Stimulated activated naive B cell treated with anti-CD40 and anti-IgM and Interleukin-4, amounts not matched to agents 10 μg/mL and 1 μg/mL and 100 μg/mL, for 72 hours (primary cell): ENCODE results near the gene COX7B2.

Source experiments
- ATAC-seq, 2 donors: fragments of 150-1000 bp; cut with Tn5 transposase; replicated peaks; 2 replicates each; pipeline ENCODE4 v1.10.0; 2021; ENCODE audit warnings: moderate library complexity in 1 of 2
- DNase-seq: peaks from one replicate; pipeline ENCODE4 v3.0.0; 2021
- H3K27ac Mint-ChIP-seq: one replicate; pipeline ENCODE4 v1.8.0; 2022; ENCODE audit warnings: mild to moderate bottlenecking, mixed read lengths
- H3K27me3 Mint-ChIP-seq, 2 donors: one replicate each; pipeline ENCODE4 v1.8.0; 2022; ENCODE audit warnings: mixed read lengths in 2 of 2
- H3K36me3 Mint-ChIP-seq, 2 donors: one replicate each; pipeline ENCODE4 v1.8.0; 2022; ENCODE audit warnings: mixed read lengths in 2 of 2, mild to moderate bottlenecking in 1 of 2
- H3K4me1 Mint-ChIP-seq, 2 donors: one replicate each; pipeline ENCODE4 v1.8.0; 2022; ENCODE audit warnings: mixed read lengths in 2 of 2, mild to moderate bottlenecking in 1 of 2
- H3K4me3 Mint-ChIP-seq, 2 donors: one replicate each; pipeline ENCODE4 v1.8.0; 2022; ENCODE audit warnings: mild to moderate bottlenecking in 2 of 2, mixed read lengths in 2 of 2, moderate library complexity in 1 of 2
- H3K9me3 Mint-ChIP-seq, 2 donors: one replicate each; pipeline ENCODE4 v1.8.0; 2022; ENCODE audit warnings: mixed read lengths in 2 of 2, mild to moderate bottlenecking in 1 of 2

COX7B2 gene

GRCh38 chr4:46844325-46844917, 64.6 kb downstream of the COX7B2 start:
- H3K27me3 Mint-ChIP-seq: no peaks in the 10 kb centered on the region
- no peaks in the 10 kb centered on the region for H3K4me1 Mint-ChIP-seq
- DNase-seq: peak; percentile 8

GRCh38 chr4:46839128-46839527, 69.9 kb downstream of the COX7B2 start:
- H3K27ac Mint-ChIP-seq: no peak overlapping the region
- H3K27me3 Mint-ChIP-seq: no peaks in the 10 kb centered on the region
- DNase-seq (no peak), ATAC-seq (no peak)
- no peaks in the 10 kb centered on the region for H3K9me3 Mint-ChIP-seq
- H3K36me3 Mint-ChIP-seq: no peaks in the 10 kb centered on the region
- H3K4me3 Mint-ChIP-seq: no peak overlapping the region
- H3K4me1 Mint-ChIP-seq: no peaks in the 10 kb centered on the region

More at GRCh38 chr4:46844325-46844917, 64.6 kb downstream of the COX7B2 start:
- H3K27ac Mint-ChIP-seq: no peak overlapping the region
- peak; percentile 39 to 55 for ATAC-seq
- no peak overlapping the region for H3K4me3 Mint-ChIP-seq
- no peaks in the 10 kb centered on the region for H3K36me3 Mint-ChIP-seq
- H3K9me3 Mint-ChIP-seq: no peaks in the 10 kb centered on the region

GRCh38 chr4:46837639-46838038, 71.4 kb downstream of the COX7B2 start:
- peaks cover 0 to under 1% of the 10 kb centered on the region in 2 donors for H3K9me3 Mint-ChIP-seq
- DNase-seq (no peak), ATAC-seq (no peak)
- H3K27ac Mint-ChIP-seq: no peak overlapping the region
- no peaks in the 10 kb centered on the region for H3K4me1 Mint-ChIP-seq
- H3K27me3 Mint-ChIP-seq: no peaks in the 10 kb centered on the region
- H3K4me3 Mint-ChIP-seq: no peak overlapping the region
- no peaks in the 10 kb centered on the region for H3K36me3 Mint-ChIP-seq

GRCh38 chr4:46836584-46836983, 72.5 kb downstream of the COX7B2 start:
- H3K27ac Mint-ChIP-seq: no peak overlapping the region
- no peak for DNase-seq
- no peak overlapping the region for H3K4me3 Mint-ChIP-seq
- no peaks in the 10 kb centered on the region for H3K27me3 Mint-ChIP-seq
- H3K36me3 Mint-ChIP-seq: no peaks in the 10 kb centered on the region
- no peak for ATAC-seq
- no peaks in the 10 kb centered on the region for H3K4me1 Mint-ChIP-seq
- peaks cover 0 to 1% of the 10 kb centered on the region in 2 donors for H3K9me3 Mint-ChIP-seq

GRCh38 chr4:46830971-46831454, 78.0 kb downstream of the COX7B2 start:
- no peak for ATAC-seq
- Mint-ChIP-seq H3K27me3 (no peaks in the 10 kb centered on the region), H3K9me3 (peaks cover 4 to 7% of the 10 kb centered on the region in 2 donors), H3K27ac (no peak overlapping the region), H3K4me3 (no peak overlapping the region), H3K4me1 (no peaks in the 10 kb centered on the region), H3K36me3 (no peaks in the 10 kb centered on the region)
- no peak for DNase-seq

GRCh38 chr4:46820154-46820553, 88.9 kb downstream of the COX7B2 start:
- peaks cover 5% of the 10 kb centered on the region in 2 donors for H3K9me3 Mint-ChIP-seq
- ATAC-seq (no peak), DNase-seq (no peak)
- H3K4me1 Mint-ChIP-seq: no peaks in the 10 kb centered on the region
- H3K36me3 Mint-ChIP-seq: no peaks in the 10 kb centered on the region
- no peak overlapping the region for H3K27ac Mint-ChIP-seq
- H3K4me3 Mint-ChIP-seq: no peak overlapping the region
- no peaks in the 10 kb centered on the region for H3K27me3 Mint-ChIP-seq

GRCh38 chr4:46819095-46819494, 90.0 kb downstream of the COX7B2 start:
- Mint-ChIP-seq H3K4me1 (no peaks in the 10 kb centered on the region), H3K27me3 (no peaks in the 10 kb centered on the region), H3K36me3 (no peaks in the 10 kb centered on the region), H3K9me3 (no peaks in the 10 kb centered on the region), H3K27ac (no peak overlapping the region), H3K4me3 (no peak overlapping the region)
- ATAC-seq (no peak), DNase-seq (no peak)

- Mint-ChIP-seq H3K36me3 (no peaks in the 10 kb centered on the region), H3K27me3 (no peaks in the 10 kb centered on the region), H3K4me1 (no peaks in the 10 kb centered on the region), H3K27ac (no peak overlapping the region), H3K9me3 (no peaks in the 10 kb centered on the region), H3K4me3 (no peak overlapping the region)
- DNase-seq (no peak), ATAC-seq (no peak)
Measured at GRCh38 chr4:46818604-46819003, 90.4 kb downstream of the COX7B2 start.

- Mint-ChIP-seq H3K27me3 (no peaks in the 10 kb centered on the region), H3K4me3 (no peak overlapping the region), H3K4me1 (no peaks in the 10 kb centered on the region), H3K27ac (no peak overlapping the region), H3K9me3 (no peaks in the 10 kb centered on the region), H3K36me3 (no peaks in the 10 kb centered on the region)
- DNase-seq: no peak
- ATAC-seq: no peak
Measured at GRCh38 chr4:46817806-46818205, 91.2 kb downstream of the COX7B2 start.

- H3K27me3 Mint-ChIP-seq: no peaks in the 10 kb centered on the region
- no peak for ATAC-seq
- no peaks in the 10 kb centered on the region for H3K4me1 Mint-ChIP-seq
- peaks cover 8 to 11% of the 10 kb centered on the region in 2 donors for H3K9me3 Mint-ChIP-seq
- no peak overlapping the region for H3K4me3 Mint-ChIP-seq
- H3K36me3 Mint-ChIP-seq: no peaks in the 10 kb centered on the region
- no peak overlapping the region for H3K27ac Mint-ChIP-seq
- DNase-seq: no peak
Measured at GRCh38 chr4:46804781-46805413, 104.1 kb downstream of the COX7B2 start.

GRCh38 chr4:46793036-46793435, 116.0 kb downstream of the COX7B2 start:
- DNase-seq: no peak
- peaks cover 7 to 10% of the 10 kb centered on the region in 2 donors for H3K9me3 Mint-ChIP-seq
- H3K36me3 Mint-ChIP-seq: no peaks in the 10 kb centered on the region
- no peaks in the 10 kb centered on the region for H3K4me1 Mint-ChIP-seq
- ATAC-seq: no peak
- H3K27me3 Mint-ChIP-seq: no peaks in the 10 kb centered on the region
- no peak overlapping the region for H3K27ac Mint-ChIP-seq
- no peak overlapping the region for H3K4me3 Mint-ChIP-seq

GRCh38 chr4:46781434-46782092, 127.5 kb downstream of the COX7B2 start:
- Mint-ChIP-seq H3K4me3 (no peak overlapping the region), H3K4me1 (no peaks in the 10 kb centered on the region), H3K36me3 (no peaks in the 10 kb centered on the region), H3K27ac (no peak overlapping the region), H3K9me3 (peaks cover 4 to 6% of the 10 kb centered on the region in 2 donors), H3K27me3 (no peaks in the 10 kb centered on the region)
- ATAC-seq: no peak
- DNase-seq: no peak

GRCh38 chr4:46765465-46765864, 143.6 kb downstream of the COX7B2 start:
- Mint-ChIP-seq H3K9me3 (peaks cover 0 to 5% of the 10 kb centered on the region in 2 donors), H3K27ac (no peak overlapping the region), H3K4me3 (no peak overlapping the region), H3K4me1 (no peaks in the 10 kb centered on the region), H3K36me3 (no peaks in the 10 kb centered on the region), H3K27me3 (no peaks in the 10 kb centered on the region)
- DNase-seq (no peak), ATAC-seq (no peak)

- peaks cover 3 to 4% of the 10 kb centered on the region in 2 donors for H3K27me3 Mint-ChIP-seq
- DNase-seq (no peak), ATAC-seq (no peak)
- no peaks in the 10 kb centered on the region for H3K4me1 Mint-ChIP-seq
- H3K36me3 Mint-ChIP-seq: no peaks in the 10 kb centered on the region
- H3K9me3 Mint-ChIP-seq: peaks cover 3 to 8% of the 10 kb centered on the region in 2 donors
- H3K27ac Mint-ChIP-seq: no peak overlapping the region
- no peak overlapping the region for H3K4me3 Mint-ChIP-seq
Measured at GRCh38 chr4:46730075-46730474, 179.0 kb downstream of the COX7B2 start.

GRCh38 chr4:46720055-46720454, 189.0 kb downstream of the COX7B2 start:
- Mint-ChIP-seq H3K4me3 (no peak overlapping the region), H3K27ac (no peak overlapping the region), H3K9me3 (peaks cover 4 to 8% of the 10 kb centered on the region in 2 donors), H3K27me3 (no peaks in the 10 kb centered on the region), H3K4me1 (no peaks in the 10 kb centered on the region), H3K36me3 (peaks cover 0 to 2% of the 10 kb centered on the region in 2 donors)
- ATAC-seq (no peak), DNase-seq (no peak)
